ENCODE measurements around the gene GRK5. TPM values are rescaled to one million over a fixed set of nuclear protein-coding genes. Genes with fewer than 3 reads are reported as not detected.

Gene GRK5
- total RNA-seq, 3 donors from 2014 or later (not counting 1 experiment from before 2014, with no cell fraction given): 37.6 to 54.3 (median 47.9) TPM

GRCh38 chr10:119297207-119297968, 90.0 kb downstream of the GRK5 start:
- Mint-ChIP-seq H3K27ac (peak overlapping the region in 1 of 2 donors; percentile 9), H3K4me1 (peaks cover 54 to 62% of the 10 kb centered on the region in 2 donors), H3K9me3 (no peaks in the 10 kb centered on the region), H3K27me3 (ENCODE audit: low read depth in 2 of 2) (no peaks in the 10 kb centered on the region), H3K36me3 (peaks cover 7% of the 10 kb centered on the region), H3K4me3 (no peak overlapping the region)
- TF ChIP-seq CTCF (IDR thresholded peaks at IDR 0.05): no peak
- Histone ChIP-seq H3K4me3 (ENCODE audit: low read length) (no peak overlapping the region), H3K27me3 (ENCODE audit: control insufficient read depth, insufficient read depth, low read length) (no peaks in the 10 kb centered on the region), H3K27ac (ENCODE audit: low read length) (no peak overlapping the region), H3K9me3 (ENCODE audit: control insufficient read depth, insufficient read depth, low read length) (peaks cover 7% of the 10 kb centered on the region), H3K36me3 (ENCODE audit: control insufficient read depth, insufficient read depth, low read length) (no peaks in the 10 kb centered on the region), H3K4me1 (ENCODE audit: control insufficient read depth, insufficient read depth, low read length) (peaks cover 48% of the 10 kb centered on the region)
- DNase-seq (no peak), ATAC-seq (no peak)
- WGBS (ENCODE audit: insufficient coverage): 98% methylated on average over 4 of the region's 5 CpGs
- intact Hi-C loops (cut with micrococcal nuclease): no loop called here

GRCh38 chr10:119298810-119299209, 91.4 kb downstream of the GRK5 start:
- Histone ChIP-seq H3K27ac (ENCODE audit: low read length) (no peak overlapping the region), H3K9me3 (ENCODE audit: control insufficient read depth, insufficient read depth, low read length) (peaks cover 7% of the 10 kb centered on the region), H3K4me3 (ENCODE audit: low read length) (no peak overlapping the region), H3K27me3 (ENCODE audit: control insufficient read depth, insufficient read depth, low read length) (no peaks in the 10 kb centered on the region), H3K4me1 (ENCODE audit: control insufficient read depth, insufficient read depth, low read length) (peaks cover 52% of the 10 kb centered on the region), H3K36me3 (ENCODE audit: control insufficient read depth, insufficient read depth, low read length) (no peaks in the 10 kb centered on the region)
- peaks cover 7% of the 10 kb centered on the region for H3K36me3 Mint-ChIP-seq
- H3K4me3 Mint-ChIP-seq: no peak overlapping the region
- peaks cover 55 to 65% of the 10 kb centered on the region in 2 donors for H3K4me1 Mint-ChIP-seq
- intact Hi-C loops (cut with micrococcal nuclease): no loop called here
- 85% methylated on average over 3 of the region's 4 CpGs for WGBS (ENCODE audit: insufficient coverage)
- peak overlapping the region in 1 of 2 donors; percentile 36 for H3K27ac Mint-ChIP-seq
- H3K9me3 Mint-ChIP-seq: no peaks in the 10 kb centered on the region
- DNase-seq (no peak), ATAC-seq (no peak)
- no peak for TF ChIP-seq CTCF (IDR thresholded peaks at IDR 0.05)
- H3K27me3 Mint-ChIP-seq (ENCODE audit: low read depth in 2 of 2): no peaks in the 10 kb centered on the region

DNA sequence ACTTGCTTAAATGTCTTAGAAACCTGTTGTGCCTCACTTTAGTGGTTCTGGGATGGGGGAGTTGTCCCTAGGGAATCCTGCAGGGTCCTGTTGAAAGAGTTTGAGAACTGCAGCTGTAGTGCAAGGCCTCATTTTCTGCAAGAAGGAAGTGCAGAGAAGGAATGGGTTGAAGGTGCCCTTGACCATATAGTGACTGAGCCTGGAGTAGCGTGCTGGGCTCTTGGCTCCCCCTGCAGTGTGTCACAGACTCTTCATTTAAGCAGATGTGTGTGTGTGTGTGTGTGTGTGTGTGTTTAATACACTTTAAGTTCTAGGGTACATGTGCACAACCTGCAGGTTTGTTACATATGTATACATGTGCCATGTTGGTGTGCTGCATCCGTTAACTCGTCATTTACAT, 92.2 kb downstream of the GRK5 start:
- H3K27ac ChIP-seq (ENCODE audit: low read length): no peak overlapping the region
- H3K36me3 ChIP-seq (ENCODE audit: control insufficient read depth, insufficient read depth, low read length): no peaks in the 10 kb centered on the region
- H3K9me3 Mint-ChIP-seq: no peaks in the 10 kb centered on the region
- H3K9me3 ChIP-seq (ENCODE audit: control insufficient read depth, insufficient read depth, low read length): peaks cover 7% of the 10 kb centered on the region
- H3K4me3 Mint-ChIP-seq: peak overlapping the region; percentile 21
- H3K27ac Mint-ChIP-seq: peak overlapping the region; percentile 92
- H3K4me1 ChIP-seq (ENCODE audit: control insufficient read depth, insufficient read depth, low read length): peaks cover 60% of the 10 kb centered on the region
- 96% methylated on average over 3 of the region's 3 CpGs for WGBS (ENCODE audit: insufficient coverage)
- intact Hi-C loops (cut with micrococcal nuclease): no loop called here
- ATAC-seq (peak in 2 of 3 donors; percentile 28 to 30), DNase-seq (peak in 1 of 2 donors; percentile 33)
- no peak overlapping the region for H3K4me3 ChIP-seq (ENCODE audit: low read length)
- H3K27me3 Mint-ChIP-seq (ENCODE audit: low read depth in 2 of 2): no peaks in the 10 kb centered on the region
- H3K36me3 Mint-ChIP-seq: peaks cover 7% of the 10 kb centered on the region
- TF ChIP-seq CTCF (IDR thresholded peaks at IDR 0.05): no peak
- H3K4me1 Mint-ChIP-seq: peaks cover 58 to 69% of the 10 kb centered on the region in 2 donors
- H3K27me3 ChIP-seq (ENCODE audit: control insufficient read depth, insufficient read depth, low read length): no peaks in the 10 kb centered on the region

Measured in natural killer cell (primary cell).